Measurements from ENCODE around the gene KIF21B. TPM values are rescaled to one million over a fixed set of nuclear protein-coding genes. Genes with fewer than 3 reads are reported as not detected.

The KIF21B gene
- total RNA-seq, 4 donors from 2014 or later: 3.2 to 40.4 (median 22.7) TPM

- intact Hi-C loops (cut with DNase I; ENCODE audit: low total_unique reads): no loop called here
- H3K4me1 ChIP-seq: no peaks in the 10 kb centered on the region
- peaks cover 0 to 6% of the 10 kb centered on the region in 2 donors for H3K9me3 ChIP-seq
- H3K27ac ChIP-seq: no peak overlapping the region
- no peak for TF ChIP-seq CTCF (IDR thresholded peaks at IDR 0.05)
- no peak for TF ChIP-seq POLR2AphosphoS5 (IDR thresholded peaks at IDR 0.05)
- TF ChIP-seq EP300 (IDR thresholded peaks at IDR 0.05; ENCODE audit: low read depth): no peak
- no peak for TF ChIP-seq POLR2A (IDR thresholded peaks at IDR 0.05)
- in situ Hi-C loops (cut with MboI; ENCODE audit: low pct_ligation_motif_present in 1 of 4, low pct_unique_long_range_greater_than_20kb in 1 of 4, low sequenced_read_pairs in 3 of 4): no loop called here
- H3K27me3 ChIP-seq: no peaks in the 10 kb centered on the region
- no peak for DNase-seq
- H3K36me3 ChIP-seq: no peaks in the 10 kb centered on the region
- 91% methylated on average over 2 of the region's 2 CpGs; no CpG with 5 or more reads in 1 of the 2 donors for WGBS, 2 donors (ENCODE audit: low coverage in 1 of 2)
- H3K4me3 ChIP-seq: no peak overlapping the region
Observed at GRCh38 chr1:200951016-200951415, 72.5 kb downstream of the KIF21B start.

GRCh38 chr1:200949626-200950025, 73.9 kb downstream of the KIF21B start:
- WGBS, 2 donors (ENCODE audit: low coverage in 1 of 2): 94% methylated on average over 8 of the region's 8 CpGs; no CpG with 5 or more reads in 1 of the 2 donors
- intact Hi-C loops (cut with DNase I; ENCODE audit: low total_unique reads): no loop called here
- in situ Hi-C loops (cut with MboI; ENCODE audit: low pct_ligation_motif_present in 1 of 4, low pct_unique_long_range_greater_than_20kb in 1 of 4, low sequenced_read_pairs in 3 of 4): no loop called here
- H3K4me1 ChIP-seq: no peaks in the 10 kb centered on the region
- no peak overlapping the region for H3K27ac ChIP-seq
- DNase-seq: no peak
- no peaks in the 10 kb centered on the region for H3K36me3 ChIP-seq
- H3K27me3 ChIP-seq: no peaks in the 10 kb centered on the region
- TF ChIP-seq POLR2A (IDR thresholded peaks at IDR 0.05) (no peak), POLR2AphosphoS5 (IDR thresholded peaks at IDR 0.05) (no peak), CTCF (IDR thresholded peaks at IDR 0.05) (no peak), EP300 (IDR thresholded peaks at IDR 0.05; ENCODE audit: low read depth) (no peak)
- H3K4me3 ChIP-seq: no peak overlapping the region
- peaks cover 0 to 6% of the 10 kb centered on the region in 2 donors for H3K9me3 ChIP-seq

- in situ Hi-C loops (cut with MboI; ENCODE audit: low pct_ligation_motif_present in 1 of 4, low pct_unique_long_range_greater_than_20kb in 1 of 4, low sequenced_read_pairs in 3 of 4) (no loop called here), intact Hi-C loops (cut with DNase I; ENCODE audit: low total_unique reads) (no loop called here)
- DNase-seq: no peak
- H3K4me3 ChIP-seq: no peak overlapping the region
- H3K4me1 ChIP-seq: no peaks in the 10 kb centered on the region
- H3K27me3 ChIP-seq: no peaks in the 10 kb centered on the region
- no peaks in the 10 kb centered on the region for H3K36me3 ChIP-seq
- TF ChIP-seq POLR2A (IDR thresholded peaks at IDR 0.05) (no peak), CTCF (IDR thresholded peaks at IDR 0.05) (no peak), POLR2AphosphoS5 (IDR thresholded peaks at IDR 0.05) (no peak)
- no peak overlapping the region for H3K27ac ChIP-seq
- peaks cover 0 to 6% of the 10 kb centered on the region in 2 donors for H3K9me3 ChIP-seq
- 90 to 97% methylated on average over 3 of the region's 3 CpGs for WGBS, 2 donors (ENCODE audit: low coverage in 1 of 2)
Observed at GRCh38 chr1:200947059-200947566, 76.4 kb downstream of the KIF21B start.

- Histone ChIP-seq H3K27ac (no peak overlapping the region), H3K4me3 (no peak overlapping the region), H3K36me3 (no peaks in the 10 kb centered on the region), H3K9me3 (peaks cover 0 to 6% of the 10 kb centered on the region in 2 donors), H3K4me1 (no peaks in the 10 kb centered on the region), H3K27me3 (no peaks in the 10 kb centered on the region)
- TF ChIP-seq CTCF (IDR thresholded peaks at IDR 0.05) (no peak), POLR2AphosphoS5 (IDR thresholded peaks at IDR 0.05) (no peak), EP300 (IDR thresholded peaks at IDR 0.05; ENCODE audit: low read depth) (no peak), POLR2A (IDR thresholded peaks at IDR 0.05) (no peak)
- WGBS, 2 donors (ENCODE audit: low coverage in 1 of 2): 86% methylated on average over 3 of the region's 3 CpGs; no CpG with 5 or more reads in 1 of the 2 donors
- no peak for DNase-seq
- in situ Hi-C loops (cut with MboI; ENCODE audit: low pct_ligation_motif_present in 1 of 4, low pct_unique_long_range_greater_than_20kb in 1 of 4, low sequenced_read_pairs in 3 of 4) (no loop called here), intact Hi-C loops (cut with DNase I; ENCODE audit: low total_unique reads) (no loop called here)
Observed at GRCh38 chr1:200945111-200945510, 78.4 kb downstream of the KIF21B start.
